ENCODE measurements around the gene AKAP13. TPM values are rescaled to one million over a fixed set of nuclear protein-coding genes. Genes with fewer than 3 reads are reported as not detected.

Gene AKAP13
- total and polyA plus RNA-seq, 2 of the 8 experiments (the other 6 are each of a cell fraction or from before 2014, with no cell fraction given) = 14.0 to 46.2 TPM

GRCh38 chr15:85759376-85759775 is 379.0 kb downstream of the AKAP13 start (continued):
- TF ChIP-seq USF2 (IDR thresholded peaks at IDR 0.05; ENCODE audit: low read length) = no peak
- TF ChIP-seq FOSL1 (IDR thresholded peaks at IDR 0.05; ENCODE audit: insufficient read depth, low read depth, low read length) = no peak
- no peak for TF ChIP-seq CHD7 (IDR thresholded peaks at IDR 0.05; ENCODE audit: insufficient replicate concordance, low read length)

All from H1 (cell line).